ENCODE results near the gene ETV4. TPM values are rescaled to one million over a fixed set of nuclear protein-coding genes. Genes with fewer than 3 reads are reported as not detected.

ETV4 gene
- total RNA-seq, 3 donors from 2014 or later, result 2.0 to 2.9 TPM; not detected in 1

DNA sequence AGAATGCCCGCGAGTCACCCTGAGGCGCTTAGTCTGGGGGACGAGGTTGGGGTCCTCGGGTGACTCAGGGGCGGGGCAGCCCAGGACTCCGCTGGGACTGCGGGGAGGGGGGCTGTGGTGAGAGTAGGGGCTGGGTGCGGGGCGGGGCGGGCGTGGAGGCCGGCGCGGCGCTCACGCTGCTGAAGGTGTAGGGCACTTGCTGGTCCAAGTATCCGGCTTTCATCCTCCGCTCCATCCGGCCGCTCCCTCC is 832 bp downstream of the ETV4 start:
- TF ChIP-seq POLR2AphosphoS5 (IDR thresholded peaks at IDR 0.05) (no peak), CTCF (IDR thresholded peaks at IDR 0.05) (no peak), POLR2A (IDR thresholded peaks at IDR 0.05) (no peak)
- Histone ChIP-seq H3K36me3 (no peaks in the 10 kb centered on the region), H3K27me3 (no peaks in the 10 kb centered on the region), H3K9me3 (no peaks in the 10 kb centered on the region), H3K4me1 (peaks cover 0 to 9% of the 10 kb centered on the region in 2 donors), H3K27ac (peak overlapping the region; percentile 82 to 84), H3K4me3 (peak overlapping the region; percentile 40 to 83 (median 60))
- DNase-seq (ENCODE audit: low spot score in 2 of 2), result no peak
- intact Hi-C loops (cut with DNase I; ENCODE audit: low total_unique reads), result no loop called here

- no peaks in the 10 kb centered on the region for H3K36me3 ChIP-seq
- no peak for DNase-seq (ENCODE audit: low spot score in 2 of 2)
- peak overlapping the region in 2 of 3 donors; percentile 60 to 83 for H3K4me3 ChIP-seq
- no peaks in the 10 kb centered on the region for H3K9me3 ChIP-seq
- H3K27ac ChIP-seq, result peak overlapping the region; percentile 35 to 50
- TF ChIP-seq CTCF (IDR thresholded peaks at IDR 0.05), result no peak
- TF ChIP-seq POLR2A (IDR thresholded peaks at IDR 0.05), result no peak
- TF ChIP-seq POLR2AphosphoS5 (IDR thresholded peaks at IDR 0.05), result no peak
- intact Hi-C loops (cut with DNase I; ENCODE audit: low total_unique reads), result no loop called here
- no peaks in the 10 kb centered on the region for H3K27me3 ChIP-seq
- H3K4me1 ChIP-seq, result peaks cover 0 to 9% of the 10 kb centered on the region in 2 donors
These were observed 2.2 kb downstream of the ETV4 start for GRCh38 chr17:43543771-43544575.

- Histone ChIP-seq H3K27me3 (no peaks in the 10 kb centered on the region), H3K27ac (no peak overlapping the region), H3K36me3 (no peaks in the 10 kb centered on the region), H3K9me3 (no peaks in the 10 kb centered on the region), H3K4me1 (peaks cover 0 to 9% of the 10 kb centered on the region in 2 donors), H3K4me3 (no peak overlapping the region)
- TF ChIP-seq CTCF (IDR thresholded peaks at IDR 0.05), result no peak
- no peak for TF ChIP-seq POLR2AphosphoS5 (IDR thresholded peaks at IDR 0.05)
- no peak for TF ChIP-seq POLR2A (IDR thresholded peaks at IDR 0.05)
- DNase-seq (ENCODE audit: low spot score in 2 of 2), result no peak
- intact Hi-C loops (cut with DNase I; ENCODE audit: low total_unique reads), result no loop called here
These were observed 2.8 kb downstream of the ETV4 start for GRCh38 chr17:43543300-43543699.

- Histone ChIP-seq H3K36me3 (no peaks in the 10 kb centered on the region), H3K4me1 (peaks cover 0 to 9% of the 10 kb centered on the region in 2 donors), H3K27me3 (no peaks in the 10 kb centered on the region), H3K27ac (no peak overlapping the region), H3K4me3 (no peak overlapping the region), H3K9me3 (no peaks in the 10 kb centered on the region)
- intact Hi-C loops (cut with DNase I; ENCODE audit: low total_unique reads), result no loop called here
- no peak for TF ChIP-seq POLR2AphosphoS5 (IDR thresholded peaks at IDR 0.05)
- no peak for TF ChIP-seq CTCF (IDR thresholded peaks at IDR 0.05)
- TF ChIP-seq POLR2A (IDR thresholded peaks at IDR 0.05), result no peak
- no peak for DNase-seq (ENCODE audit: low spot score in 2 of 2)
These were observed 3.3 kb downstream of the ETV4 start for GRCh38 chr17:43542859-43543258.

- H3K27me3 ChIP-seq, result no peaks in the 10 kb centered on the region
- DNase-seq (ENCODE audit: low spot score in 2 of 2), result no peak
- TF ChIP-seq POLR2AphosphoS5 (IDR thresholded peaks at IDR 0.05) (no peak), POLR2A (IDR thresholded peaks at IDR 0.05) (no peak), CTCF (IDR thresholded peaks at IDR 0.05) (no peak)
- H3K4me1 ChIP-seq, result no peaks in the 10 kb centered on the region
- intact Hi-C loops (cut with DNase I; ENCODE audit: low total_unique reads), result no loop called here
- H3K4me3 ChIP-seq, result no peak overlapping the region
- H3K36me3 ChIP-seq, result no peaks in the 10 kb centered on the region
- H3K9me3 ChIP-seq, result no peaks in the 10 kb centered on the region
- no peak overlapping the region for H3K27ac ChIP-seq
These were observed 5.1 kb downstream of the ETV4 start for GRCh38 chr17:43540821-43541674.

Data from breast epithelium (tissue), 4 donors.